Measurements from ENCODE around the gene YIPF2.

DNA sequence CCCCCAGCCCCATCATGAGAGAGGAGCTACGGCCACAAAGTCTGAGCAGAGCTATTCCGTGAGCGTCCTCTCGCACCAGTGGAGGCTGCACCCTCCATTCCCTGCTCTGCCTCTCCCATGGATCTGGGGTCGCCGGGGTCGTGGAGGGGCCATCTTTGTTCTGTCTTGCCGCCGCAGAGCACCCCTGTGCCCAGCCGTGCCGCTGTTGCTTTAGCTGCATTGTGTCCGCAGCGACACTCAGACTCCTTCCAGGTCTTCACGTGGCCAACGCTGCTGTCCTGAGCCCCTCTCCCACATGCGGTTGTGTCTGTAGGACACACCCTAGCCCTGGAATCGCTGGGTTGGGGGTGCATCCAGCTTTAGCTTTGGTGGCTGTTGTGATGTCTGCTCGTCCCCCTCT, 15.8 kb downstream of the YIPF2 start:
- TF ChIP-seq, protein P1, sequence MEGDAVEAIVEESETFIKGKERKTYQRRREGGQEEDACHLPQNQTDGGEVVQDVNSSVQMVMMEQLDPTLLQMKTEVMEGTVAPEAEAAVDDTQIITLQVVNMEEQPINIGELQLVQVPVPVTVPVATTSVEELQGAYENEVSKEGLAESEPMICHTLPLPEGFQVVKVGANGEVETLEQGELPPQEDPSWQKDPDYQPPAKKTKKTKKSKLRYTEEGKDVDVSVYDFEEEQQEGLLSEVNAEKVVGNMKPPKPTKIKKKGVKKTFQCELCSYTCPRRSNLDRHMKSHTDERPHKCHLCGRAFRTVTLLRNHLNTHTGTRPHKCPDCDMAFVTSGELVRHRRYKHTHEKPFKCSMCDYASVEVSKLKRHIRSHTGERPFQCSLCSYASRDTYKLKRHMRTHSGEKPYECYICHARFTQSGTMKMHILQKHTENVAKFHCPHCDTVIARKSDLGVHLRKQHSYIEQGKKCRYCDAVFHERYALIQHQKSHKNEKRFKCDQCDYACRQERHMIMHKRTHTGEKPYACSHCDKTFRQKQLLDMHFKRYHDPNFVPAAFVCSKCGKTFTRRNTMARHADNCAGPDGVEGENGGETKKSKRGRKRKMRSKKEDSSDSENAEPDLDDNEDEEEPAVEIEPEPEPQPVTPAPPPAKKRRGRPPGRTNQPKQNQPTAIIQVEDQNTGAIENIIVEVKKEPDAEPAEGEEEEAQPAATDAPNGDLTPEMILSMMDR (IDR thresholded peaks at IDR 0.05), result no peak
- TF ChIP-seq ZFX (IDR thresholded peaks at IDR 0.05; ENCODE audit: borderline replicate concordance), result no peak

Data from 22Rv1 (cell line).